Endometrium (tissue), 2 donors: ENCODE measurements around the gene FADS1.

Experiments
- FAIRE-seq: peaks from 2 replicates; lab custom pipeline; 2012; peaks lifted over from hg19 to GRCh38; lab: Jason Lieb, UNC
- donor health status: control.
- donor health status: control.

The FADS1 gene

DNA sequence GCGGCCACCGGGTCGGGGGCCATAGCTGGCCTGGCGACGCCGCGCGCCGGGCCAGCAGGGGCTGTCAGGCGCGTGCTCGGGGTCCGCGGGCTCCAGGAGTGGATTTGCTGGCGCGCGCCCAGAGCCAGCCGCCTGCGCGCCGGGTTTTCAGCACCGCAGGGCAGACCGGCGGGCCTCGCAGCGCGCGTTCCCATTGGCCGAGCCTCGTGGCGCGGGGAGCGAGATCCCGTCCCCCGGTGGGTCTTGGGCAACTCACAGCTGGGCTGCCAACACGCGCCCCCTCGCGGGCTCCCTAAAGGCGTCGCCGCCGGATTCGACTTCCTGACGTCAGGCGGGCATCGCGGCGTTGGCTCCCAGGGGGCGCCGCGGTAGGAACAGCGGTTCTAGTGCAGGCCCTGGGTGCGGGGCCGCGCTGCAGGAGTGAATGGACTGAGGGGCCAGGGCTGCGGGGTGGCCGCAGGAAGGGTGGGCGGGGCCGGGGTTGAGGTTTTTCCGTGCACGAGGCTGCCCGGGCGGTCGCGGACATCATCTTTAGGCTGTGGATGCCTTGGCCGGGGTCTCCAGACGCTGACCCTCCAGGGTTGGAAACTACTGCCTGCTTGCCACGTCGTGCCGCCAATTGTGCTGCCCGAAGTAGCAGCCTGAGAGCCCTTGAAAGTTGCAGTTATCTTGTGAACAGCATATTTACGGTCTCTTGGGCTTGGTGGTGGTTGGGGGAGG, at the start of gene FADS1:
FADS1 (minus strand) TSS at position 268 of the 720 bp plus-strand sequence; CDS start at position 194, 74 bp downstream.
- no peak for FAIRE-seq

GRCh38 chr11:61866231-61866957, 49.6 kb upstream of the FADS1 start:
- FAIRE-seq = no peak

DNA sequence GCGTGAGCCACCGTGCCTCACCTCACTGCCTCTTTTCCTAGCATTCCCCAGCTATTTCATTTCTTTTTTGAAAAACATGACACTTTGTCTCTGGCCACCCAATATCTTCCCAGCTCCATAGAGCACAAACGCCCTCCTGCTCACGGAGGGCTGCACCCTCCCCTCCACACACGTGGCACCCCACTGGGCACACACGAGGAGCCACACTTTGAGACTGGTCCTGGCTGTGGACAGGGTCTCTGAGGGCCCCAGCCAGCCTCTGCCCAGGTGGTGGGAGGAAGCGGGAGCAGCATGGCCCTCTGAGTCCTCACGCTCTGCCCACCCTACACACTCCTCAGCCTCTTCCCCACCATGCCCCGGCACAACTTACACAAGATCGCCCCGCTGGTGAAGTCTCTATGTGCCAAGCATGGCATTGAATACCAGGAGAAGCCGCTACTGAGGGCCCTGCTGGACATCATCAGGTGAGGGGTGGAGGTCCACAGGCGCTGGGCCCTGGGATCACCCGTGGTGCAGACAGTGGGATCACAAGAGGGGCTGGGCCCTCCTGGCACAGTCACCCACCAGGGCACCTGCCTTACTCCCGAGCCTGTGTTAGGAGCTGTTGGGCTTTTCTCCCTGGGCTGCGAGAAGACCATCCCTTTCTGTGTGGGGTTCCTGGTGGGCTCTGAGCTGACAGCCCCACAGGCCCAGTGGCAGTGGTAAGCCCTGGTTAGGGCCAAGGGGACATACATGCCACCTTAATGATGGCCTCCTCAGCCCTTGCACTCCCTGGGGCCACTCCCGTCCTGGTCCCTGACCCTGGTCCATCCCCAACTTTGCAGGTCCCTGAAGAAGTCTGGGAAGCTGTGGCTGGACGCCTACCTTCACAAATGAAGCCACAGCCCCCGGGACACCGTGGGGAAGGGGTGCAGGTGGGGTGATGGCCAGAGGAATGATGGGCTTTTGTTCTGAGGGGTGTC, 48.3 kb upstream of the FADS1 start:
- no peak for FAIRE-seq

- no peak for FAIRE-seq
Measured at GRCh38 chr11:61863548-61864081, 46.8 kb upstream of the FADS1 start.

DNA sequence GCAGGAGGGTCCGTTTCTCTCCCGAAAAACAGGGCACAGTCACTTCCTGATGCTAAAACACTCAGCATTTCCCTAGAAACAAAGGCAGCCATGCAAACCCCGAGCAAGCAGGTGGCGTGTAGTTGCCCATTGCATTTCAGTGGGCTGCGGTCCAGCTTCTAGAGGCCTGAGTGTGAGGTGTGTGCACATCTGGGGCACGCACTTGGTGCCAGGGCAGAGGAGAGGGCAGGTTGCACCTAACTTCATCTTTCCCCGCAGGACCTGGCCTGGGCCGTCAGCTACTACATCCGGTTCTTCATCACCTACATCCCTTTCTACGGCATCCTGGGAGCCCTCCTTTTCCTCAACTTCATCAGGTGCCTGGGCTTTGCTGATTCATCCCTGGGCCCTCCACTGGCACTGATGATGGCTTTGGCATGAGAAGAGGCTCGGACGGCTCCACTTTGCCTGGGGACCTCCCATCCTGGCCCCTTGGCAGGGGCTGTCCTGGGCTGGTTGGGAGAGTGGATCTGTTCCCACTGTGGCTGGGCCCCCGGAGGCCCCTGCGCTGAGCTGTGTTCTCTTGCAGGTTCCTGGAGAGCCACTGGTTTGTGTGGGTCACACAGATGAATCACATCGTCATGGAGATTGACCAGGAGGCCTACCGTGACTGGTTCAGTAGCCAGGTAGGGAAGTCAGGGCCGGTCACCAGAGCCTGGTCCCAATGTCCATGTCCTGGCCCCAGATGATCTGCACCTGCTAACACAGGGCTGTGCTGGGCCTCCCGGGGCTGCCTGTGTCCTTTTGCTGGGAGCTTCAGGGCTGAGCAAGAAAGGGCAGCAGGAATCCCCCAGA, 46.1 kb upstream of the FADS1 start:
- FAIRE-seq = no peak

GRCh38 chr11:61861634-61862033, 44.8 kb upstream of the FADS1 start:
- no peak for FAIRE-seq

DNA sequence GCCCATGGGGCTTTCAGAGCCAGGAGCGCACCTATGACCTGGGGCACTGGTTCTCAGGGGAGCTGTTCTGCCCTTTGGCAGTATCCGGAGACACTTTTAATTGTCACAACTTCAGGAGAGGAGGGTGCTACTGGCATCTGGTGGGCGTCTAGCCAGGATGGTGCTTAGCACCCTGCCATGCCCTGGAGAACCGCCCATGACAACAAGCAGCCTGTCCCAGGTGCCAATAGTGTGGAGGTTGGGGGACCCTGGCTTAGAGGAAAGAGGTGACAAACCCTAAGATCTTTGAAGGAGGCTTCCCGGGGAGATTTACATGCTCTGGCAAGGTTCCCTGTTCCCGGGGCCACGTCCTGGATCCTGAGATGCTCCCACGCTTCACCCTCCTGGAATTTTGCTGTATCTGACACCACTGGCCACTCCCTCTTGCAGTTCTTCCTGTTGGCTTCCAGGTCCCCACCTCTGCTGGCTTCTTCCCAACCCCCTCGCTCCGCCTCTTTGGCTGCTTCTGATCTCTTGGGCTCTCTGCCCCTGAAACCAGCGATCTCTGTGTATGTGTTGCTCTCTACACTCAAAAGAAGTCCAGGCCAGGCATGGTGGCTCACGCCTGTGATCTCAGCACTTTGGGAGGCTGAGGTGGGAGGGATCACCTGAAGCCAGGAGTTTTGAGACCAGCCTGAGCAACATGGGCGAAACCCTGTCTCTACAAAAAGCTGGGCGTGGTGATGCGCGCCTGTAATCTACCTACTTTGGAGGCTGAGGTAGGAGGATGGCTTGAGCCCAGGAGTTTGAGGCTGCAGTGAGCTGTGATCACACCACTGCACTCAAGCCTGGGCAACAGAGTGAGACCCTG, 43.5 kb upstream of the FADS1 start:
- no peak for FAIRE-seq

- FAIRE-seq = no peak
Measured at GRCh38 chr11:61855939-61856680, 39.3 kb upstream of the FADS1 start.

DNA sequence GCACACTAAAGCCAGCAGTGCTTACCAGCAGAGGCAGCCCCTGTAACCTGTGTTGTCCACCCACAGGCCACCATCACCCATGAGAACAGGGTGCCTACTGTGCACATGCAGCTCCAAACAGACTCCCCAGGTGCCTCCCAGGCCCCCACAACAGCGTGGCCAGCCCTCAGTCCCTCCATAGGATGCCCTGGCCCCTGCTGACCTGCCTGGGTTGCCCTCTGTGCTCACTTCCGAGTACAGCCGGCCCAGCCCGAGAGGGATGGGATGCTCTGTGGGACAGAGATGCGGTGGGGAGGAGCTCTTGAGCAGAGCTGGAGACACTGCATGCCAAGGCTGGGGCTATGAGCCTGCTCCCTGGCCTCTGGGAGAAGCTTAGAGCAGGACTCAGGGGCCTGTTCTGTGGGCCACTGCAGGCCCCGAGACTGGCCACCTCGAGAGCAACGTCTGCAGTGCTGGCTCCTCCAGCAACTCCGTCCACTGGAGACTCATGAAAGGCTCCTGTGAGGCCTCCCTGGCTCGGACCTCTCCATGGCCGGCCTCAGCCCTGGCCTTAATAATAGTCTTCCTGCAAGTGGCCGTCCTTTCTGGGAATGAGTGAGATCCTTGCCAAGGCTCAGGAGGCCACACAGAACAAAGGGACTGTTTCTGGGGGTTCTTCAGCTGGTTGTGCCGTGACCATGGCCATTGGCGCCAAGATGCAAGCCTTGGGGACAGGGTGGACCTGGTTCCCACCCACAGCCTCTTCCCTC, 38.3 kb upstream of the FADS1 start:
- FAIRE-seq = no peak

DNA sequence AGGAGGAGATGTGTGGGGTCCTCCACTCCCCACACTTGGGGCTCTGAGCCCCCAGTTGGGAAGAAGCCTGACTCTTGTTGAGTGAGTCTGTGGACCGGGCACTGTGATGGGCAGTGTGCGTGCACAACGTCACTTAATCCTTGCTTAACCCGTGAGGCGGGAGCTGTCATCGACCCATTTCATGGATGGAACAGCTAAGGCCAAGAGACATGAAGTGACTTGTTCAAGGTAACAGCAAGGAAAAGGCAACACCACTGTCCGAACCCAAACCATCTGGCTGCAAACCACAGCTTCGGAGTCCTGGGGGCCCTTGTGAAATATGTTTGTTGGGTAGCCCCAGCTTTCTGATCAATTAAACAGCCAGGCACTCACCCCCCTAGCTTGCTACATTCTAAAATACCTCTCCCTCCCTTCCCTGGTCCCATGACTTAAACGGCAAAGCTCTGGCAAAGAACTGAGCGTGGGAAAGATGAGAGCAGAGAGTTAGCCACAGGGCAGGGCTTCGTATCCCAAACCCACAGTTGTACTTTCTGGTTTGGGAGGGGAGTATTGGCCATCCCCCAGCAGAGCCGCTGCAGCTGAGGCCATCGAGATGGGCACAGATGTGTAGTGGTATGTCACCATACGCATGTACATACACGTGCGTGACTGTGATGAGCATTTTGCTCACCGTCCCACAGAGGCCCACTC, 37.5 kb upstream of the FADS1 start:
- no peak for FAIRE-seq

DNA sequence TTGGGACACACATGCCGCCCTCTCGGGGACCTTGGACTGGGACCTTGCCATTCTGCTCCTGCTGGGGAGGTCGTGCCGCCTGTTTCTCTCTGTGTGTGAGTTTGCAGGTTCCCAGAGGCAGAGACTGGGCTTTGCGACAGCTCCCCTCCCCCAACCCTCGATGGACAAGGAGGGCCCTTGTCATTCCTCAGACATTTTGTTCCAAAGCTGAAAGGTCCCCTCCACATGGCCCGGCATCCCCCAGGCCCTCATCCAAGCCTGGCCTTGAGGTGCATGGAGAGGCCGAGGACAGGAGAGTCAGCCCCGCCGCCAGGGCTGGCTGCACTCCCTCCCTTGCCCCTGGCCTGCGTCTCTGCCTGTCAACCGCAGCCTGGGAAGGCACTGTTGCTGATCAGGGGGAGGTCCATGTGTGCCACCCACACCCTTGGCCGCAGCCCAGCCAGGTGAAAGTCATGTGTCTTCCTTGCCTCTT, 36.9 kb upstream of the FADS1 start:
- FAIRE-seq = no peak

DNA sequence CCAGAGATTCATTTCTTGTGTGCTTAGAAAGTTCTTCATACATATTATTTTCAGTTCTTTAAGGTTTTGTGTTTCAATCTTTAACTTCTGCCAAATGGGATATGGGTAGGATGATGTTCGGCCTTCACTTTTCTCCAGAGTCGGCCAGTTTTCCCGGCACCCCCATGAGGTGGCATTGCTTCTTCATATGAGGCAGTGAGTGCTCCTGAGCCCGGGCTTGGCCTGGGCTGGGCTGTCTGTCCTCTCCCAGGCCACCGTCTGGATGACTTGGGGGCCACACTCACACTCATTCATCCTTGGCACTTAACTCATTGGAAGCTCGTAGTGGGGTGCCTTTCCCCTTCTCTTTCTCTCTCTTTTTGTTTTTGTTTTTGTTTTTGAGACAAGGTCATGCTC, 35.1 kb upstream of the FADS1 start:
- FAIRE-seq = no peak

GRCh38 chr11:61851113-61851899, 34.5 kb upstream of the FADS1 start:
- no peak for FAIRE-seq

DNA sequence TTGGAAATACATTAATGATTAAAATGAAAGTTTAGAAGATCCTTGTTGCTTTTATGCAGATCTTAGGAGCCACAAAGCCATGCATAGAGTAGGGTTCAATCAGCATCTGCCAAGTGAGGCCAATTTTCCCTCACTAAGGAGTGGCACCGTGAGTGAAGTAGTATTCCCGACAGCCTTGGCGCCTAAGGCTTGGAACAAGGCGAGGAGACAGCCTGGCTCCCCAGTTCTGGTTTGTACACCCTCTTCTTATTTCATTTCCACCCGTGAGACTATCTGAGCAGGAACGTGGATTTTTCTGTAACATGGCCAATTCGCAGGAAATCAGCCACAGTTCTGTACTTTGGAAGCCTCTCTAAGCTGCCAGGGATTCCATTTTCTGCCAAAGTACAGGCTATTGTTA, 33.9 kb upstream of the FADS1 start:
- FAIRE-seq = no peak

DNA sequence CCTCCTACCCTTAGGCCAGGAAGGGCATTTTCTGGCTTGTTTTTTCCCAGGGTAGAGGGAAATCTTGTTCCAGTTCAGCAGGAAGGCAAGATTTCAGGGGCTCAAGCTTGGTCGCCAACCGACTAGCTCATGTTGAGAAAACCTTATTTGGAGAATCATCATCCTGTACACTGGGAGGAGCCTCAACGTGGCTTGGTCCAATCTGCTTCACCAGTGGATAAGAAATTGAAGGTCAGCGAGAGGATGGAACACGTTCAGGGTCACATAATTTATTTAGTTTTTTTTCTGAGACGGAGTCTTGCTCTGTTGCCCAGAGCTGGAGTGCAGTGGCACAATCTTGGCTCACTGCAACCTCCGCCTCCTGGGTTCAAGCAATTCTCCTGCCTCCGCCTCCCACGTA, 31.8 kb upstream of the FADS1 start:
- no peak for FAIRE-seq

DNA sequence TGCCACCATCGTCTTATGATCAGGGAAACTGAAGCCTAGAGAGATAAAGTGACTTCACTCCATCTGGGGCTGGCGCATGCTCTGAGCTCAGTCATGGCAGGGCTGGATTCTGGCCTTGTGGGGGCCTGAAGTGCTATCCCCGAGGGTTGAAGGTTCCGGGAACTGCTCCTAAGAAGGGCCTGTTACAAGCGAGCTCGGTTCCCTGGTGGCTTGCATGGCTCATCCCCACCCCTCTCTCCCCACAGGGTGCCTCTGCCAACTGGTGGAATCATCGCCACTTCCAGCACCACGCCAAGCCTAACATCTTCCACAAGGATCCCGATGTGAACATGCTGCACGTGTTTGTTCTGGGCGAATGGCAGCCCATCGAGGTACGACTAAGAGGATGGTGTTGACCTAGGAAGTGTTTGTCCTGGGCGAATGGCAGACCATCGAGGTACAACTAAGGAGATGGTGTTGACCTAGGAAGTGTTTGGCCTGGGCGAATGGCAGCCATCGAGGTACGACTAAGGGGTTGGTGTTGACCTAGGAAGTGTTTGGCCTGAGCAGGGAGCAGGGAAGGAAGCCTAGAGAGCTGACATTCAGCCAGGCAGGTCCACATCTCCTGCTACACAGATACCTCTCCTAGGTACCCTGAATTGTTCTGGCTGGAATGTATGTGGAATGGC, 31.2 kb upstream of the FADS1 start:
- FAIRE-seq = no peak
